Kidney epithelial cell (primary cell): ENCODE results near the gene PTTG1. TPM values are rescaled to one million over a fixed set of nuclear protein-coding genes. Genes with fewer than 3 reads are reported as not detected.

Experiments
- DNase-seq: peaks from one replicate; pipeline ENCODE4 v3.0.0-alpha.2; 2010; ENCODE audit warnings: low read depth
- H3K27me3 ChIP-seq: 2 replicates; pipeline ENCODE4 v1.6.0; 2011; ENCODE audit warnings: low read length; ENCODE audit not compliant: control insufficient read depth, insufficient read depth
- H3K36me3 ChIP-seq: 2 replicates; pipeline ENCODE4 v1.5.1; 2011; ENCODE audit warnings: low read length; ENCODE audit not compliant: control insufficient read depth, insufficient read depth
- H3K4me3 ChIP-seq: 2 replicates; pipeline ENCODE4 v1.5.1; 2011; ENCODE audit warnings: low read depth, mild to moderate bottlenecking, control low read depth, low read length
- total RNA-seq: library from RNA; depleted of rRNA; stranded (reverse); fragments of >200 nt; gene quantifications from 2 replicates; pipeline ENCODE4 v1.2.3, GENCODE V29; 2015
- TF ChIP-seq, protein P1 (sequence below): IDR thresholded peaks from 2 replicates; pipeline ENCODE4 v1.5.1; 2011; ENCODE audit warnings: mild to moderate bottlenecking, moderate library complexity, low read length, control low read depth, inconsistent platforms; ENCODE audit not compliant: insufficient read depth, poor library complexity, severe bottlenecking

Gene PTTG1
- total RNA-seq, 1 donor from 2014 or later: 26.0 TPM

DNA sequence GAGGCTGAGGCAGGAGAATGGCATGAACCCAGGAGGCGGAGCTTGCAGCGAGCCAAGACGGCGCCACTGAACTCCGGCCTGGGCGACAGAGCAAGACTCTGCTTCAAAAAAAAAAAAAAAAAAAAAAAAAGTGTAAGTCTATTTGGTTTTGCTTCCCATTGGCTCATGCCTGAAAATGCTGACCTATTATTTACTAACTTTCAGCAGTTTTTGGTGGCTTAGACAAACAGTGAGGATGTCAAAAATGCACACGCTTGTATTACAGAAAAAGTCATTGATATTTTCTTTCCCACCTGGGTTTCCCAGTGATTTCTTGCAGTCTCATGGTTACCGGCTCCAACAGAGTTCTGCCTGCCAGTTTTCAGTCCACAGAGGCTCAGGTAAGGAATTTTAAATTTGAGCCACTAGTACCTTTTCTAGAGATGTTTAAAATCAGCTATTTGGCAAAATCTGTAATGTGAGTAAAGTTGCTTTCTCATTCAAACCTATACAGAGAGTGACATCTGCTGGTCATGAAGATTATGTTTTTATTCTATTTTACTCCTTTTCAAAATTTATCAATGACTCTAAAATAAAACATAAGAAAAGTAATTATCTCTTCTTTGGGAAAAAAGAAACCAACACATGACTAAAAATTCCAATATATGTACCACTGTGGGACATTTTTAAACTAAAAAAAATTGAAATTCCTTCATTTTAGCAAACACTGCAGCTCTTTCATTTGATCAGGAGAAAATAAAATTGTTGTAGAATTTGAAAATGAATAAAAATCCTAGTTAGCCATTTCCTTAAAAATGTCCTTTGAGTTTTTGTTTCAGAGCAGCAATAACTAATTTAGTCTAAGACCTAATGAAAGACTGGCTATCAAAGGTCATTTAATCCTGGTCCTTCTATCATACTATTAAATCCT lies 30.6 kb upstream of the PTTG1 start:
- TF ChIP-seq, protein P1, sequence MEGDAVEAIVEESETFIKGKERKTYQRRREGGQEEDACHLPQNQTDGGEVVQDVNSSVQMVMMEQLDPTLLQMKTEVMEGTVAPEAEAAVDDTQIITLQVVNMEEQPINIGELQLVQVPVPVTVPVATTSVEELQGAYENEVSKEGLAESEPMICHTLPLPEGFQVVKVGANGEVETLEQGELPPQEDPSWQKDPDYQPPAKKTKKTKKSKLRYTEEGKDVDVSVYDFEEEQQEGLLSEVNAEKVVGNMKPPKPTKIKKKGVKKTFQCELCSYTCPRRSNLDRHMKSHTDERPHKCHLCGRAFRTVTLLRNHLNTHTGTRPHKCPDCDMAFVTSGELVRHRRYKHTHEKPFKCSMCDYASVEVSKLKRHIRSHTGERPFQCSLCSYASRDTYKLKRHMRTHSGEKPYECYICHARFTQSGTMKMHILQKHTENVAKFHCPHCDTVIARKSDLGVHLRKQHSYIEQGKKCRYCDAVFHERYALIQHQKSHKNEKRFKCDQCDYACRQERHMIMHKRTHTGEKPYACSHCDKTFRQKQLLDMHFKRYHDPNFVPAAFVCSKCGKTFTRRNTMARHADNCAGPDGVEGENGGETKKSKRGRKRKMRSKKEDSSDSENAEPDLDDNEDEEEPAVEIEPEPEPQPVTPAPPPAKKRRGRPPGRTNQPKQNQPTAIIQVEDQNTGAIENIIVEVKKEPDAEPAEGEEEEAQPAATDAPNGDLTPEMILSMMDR: peak; percentile 15
- no peak overlapping the region for H3K4me3 ChIP-seq
- no peaks in the 10 kb centered on the region for H3K36me3 ChIP-seq
- H3K27me3 ChIP-seq: no peaks in the 10 kb centered on the region
- no peak for DNase-seq

DNA sequence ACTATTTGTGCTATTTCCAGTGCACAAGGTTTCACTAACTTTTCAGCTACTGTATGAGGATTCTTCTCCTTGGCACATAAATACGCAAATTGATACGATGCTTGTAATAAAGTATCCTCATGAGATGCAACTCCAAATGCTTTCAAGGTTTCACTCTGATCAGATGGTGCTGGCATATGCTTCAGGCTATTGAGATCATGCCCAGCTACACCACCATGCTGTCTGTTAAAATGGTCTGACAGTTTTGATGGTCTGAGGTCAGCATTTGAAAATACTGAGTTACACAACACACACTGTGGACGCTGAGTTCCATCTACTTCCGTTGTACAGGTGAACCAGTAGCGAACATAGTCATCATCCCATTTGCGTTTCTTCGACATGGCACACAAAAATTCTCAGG lies 26.5 kb upstream of the PTTG1 start:
- no peak overlapping the region for H3K4me3 ChIP-seq
- no peaks in the 10 kb centered on the region for H3K36me3 ChIP-seq
- TF ChIP-seq, protein P1: no peak
- no peaks in the 10 kb centered on the region for H3K27me3 ChIP-seq
- DNase-seq: no peak

DNA sequence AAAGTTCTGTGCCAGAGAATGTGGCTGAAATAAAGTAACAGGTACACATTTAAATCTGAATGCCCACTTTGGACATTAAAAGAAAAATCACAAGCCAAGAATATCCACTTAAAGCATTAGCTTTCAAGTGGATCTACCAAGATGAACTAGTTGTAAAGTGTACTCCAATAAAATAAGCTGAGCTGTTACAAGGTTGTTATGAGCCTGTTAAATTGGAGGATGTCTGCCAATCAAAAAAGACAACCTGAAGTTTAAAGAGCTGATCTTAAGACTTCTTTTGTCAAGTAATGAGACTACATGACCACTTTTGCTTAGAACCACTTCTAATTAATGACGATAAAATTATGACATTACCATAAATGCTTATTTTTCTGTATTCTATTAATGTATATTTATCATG lies 24.2 kb upstream of the PTTG1 start:
- Histone ChIP-seq H3K27me3 (no peaks in the 10 kb centered on the region), H3K36me3 (no peaks in the 10 kb centered on the region), H3K4me3 (no peak overlapping the region)
- TF ChIP-seq, protein P1: no peak
- DNase-seq: no peak

DNA sequence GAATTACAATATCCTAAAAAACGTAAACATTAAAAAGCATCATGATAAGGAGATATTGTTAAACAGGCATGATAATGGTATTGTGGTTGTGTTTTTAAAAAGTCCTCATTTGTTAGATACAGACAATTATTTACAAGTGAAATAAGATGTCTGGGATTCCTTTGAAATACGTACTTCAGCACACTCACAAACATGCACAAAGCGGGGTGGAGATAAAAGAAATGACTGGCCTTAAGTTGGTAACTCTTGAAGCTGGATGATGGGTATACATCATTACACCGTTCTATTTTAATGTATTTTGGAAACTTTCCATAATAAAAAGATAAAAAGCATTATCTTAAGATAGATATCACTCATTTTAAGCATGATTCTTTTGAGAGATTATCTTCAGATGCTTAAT lies 22.8 kb upstream of the PTTG1 start:
- TF ChIP-seq, protein P1: no peak
- DNase-seq: no peak
- H3K36me3 ChIP-seq: no peaks in the 10 kb centered on the region
- peak overlapping the region; percentile 68 for H3K4me3 ChIP-seq
- no peaks in the 10 kb centered on the region for H3K27me3 ChIP-seq

DNA sequence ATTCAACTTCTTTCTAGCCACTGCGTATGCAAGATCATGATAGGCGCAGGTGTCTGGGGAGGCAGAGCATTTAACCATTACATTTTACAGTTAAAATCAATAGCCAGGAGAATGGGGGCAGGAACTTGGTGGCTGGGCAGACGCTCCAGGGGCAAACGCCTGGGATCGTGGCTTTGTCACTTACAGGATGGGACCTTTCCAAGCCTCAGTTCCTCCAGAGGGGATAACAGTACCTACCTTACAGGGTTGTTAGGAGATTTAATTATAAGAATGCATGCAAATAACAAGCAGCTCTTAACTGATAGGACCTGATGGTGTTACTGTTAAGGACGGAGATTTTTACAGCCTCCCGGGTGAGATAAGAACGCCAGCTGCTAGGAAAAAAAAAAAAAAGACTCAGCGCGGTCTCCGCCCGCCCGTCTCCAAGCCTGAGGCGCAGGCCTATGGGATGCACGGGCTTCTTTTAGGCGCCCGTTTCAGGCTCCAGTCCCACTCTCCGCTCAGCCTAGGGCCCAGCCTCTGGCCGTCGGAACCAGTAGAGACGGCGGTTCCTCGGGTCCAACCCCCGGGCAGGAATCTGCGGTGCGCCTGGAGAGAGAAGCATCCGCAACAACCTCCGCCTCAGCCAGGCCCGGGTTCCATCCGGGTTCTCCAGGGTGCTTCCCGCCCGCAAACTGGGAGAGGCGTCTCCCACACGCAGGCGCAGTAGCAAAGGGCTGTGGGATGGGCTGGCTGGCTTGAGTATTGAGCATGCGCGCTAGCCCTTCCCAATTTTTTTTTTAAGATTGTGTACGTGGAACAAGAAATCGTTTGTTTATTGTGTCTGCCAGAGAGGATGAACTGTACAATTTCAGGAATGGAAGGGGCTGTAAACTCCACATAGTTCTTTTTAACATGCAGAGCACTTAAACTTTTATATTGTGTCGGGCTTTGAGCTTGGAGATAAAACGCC lies 22.0 kb upstream of the PTTG1 start, which contains the start of gene FAM200C:
TSS of gene FAM200C (minus strand) at position 653 of the 952 bp plus-strand sequence. CDS start 4,564 bp downstream, outside the sequence.
- peak within 1 kb of the TSS; percentile 68 for H3K4me3 ChIP-seq
- no peaks in the 10 kb centered on the region for H3K27me3 ChIP-seq
- TF ChIP-seq, protein P1: no peak
- peak; percentile 73 for DNase-seq
- H3K36me3 ChIP-seq: no peaks in the 10 kb centered on the region
